HepG2 (cell line): ENCODE measurements around the gene DNMT1. TPM values are rescaled to one million over a fixed set of nuclear protein-coding genes. Genes with fewer than 3 reads are reported as not detected.

Experiments
- ATAC-seq: fragments of 200-7000 bp; cut with Tn5 transposase; 3 replicates; pipeline ENCODE4 v1.9.1; 2020; ENCODE audit warnings: mild to moderate bottlenecking, moderate library complexity
- BruUV-seq: library from RNA; stranded (reverse); fragments of 400-500 nt; replicated peaks from 2 replicates; lab custom pipeline; 2021; lab: Mats Ljungman, UMichigan
- CTCF ChIA-PET: fragments of 300-600 bp; formaldehyde crosslinking; extraction: SDS; loops from one replicate; lab custom pipeline; 2021; ENCODE audit warnings: low total read pairs, inconsistent platforms, low intra/inter-chr PET ratio; lab: Yijun Ruan, JAX
- POLR2A ChIA-PET: fragments of 350-600 bp; sonication (Branson Sonifier 250); formaldehyde crosslinking; loops from one replicate; lab custom pipeline; 2020; ENCODE audit warnings: antibody characterized with exemption, inconsistent platforms; lab: Yijun Ruan, JAX
- DNase-seq: peaks from one replicate; pipeline ENCODE4 v3.0.0-alpha.2; 2015; ENCODE audit warnings: low spot score
- FAIRE-seq: peaks from 3 replicates; lab custom pipeline; 2011; peaks lifted over from hg19 to GRCh38; lab: Jason Lieb, UNC
- H2AFZ ChIP-seq: one replicate; pipeline ENCODE4 v1.6.1; 2011; ENCODE audit warnings: low read length, inconsistent platforms
- H3K27ac ChIP-seq: fragments of 300-600 bp; 3 replicates; pipeline ENCODE4 v1.8.0; 2011; ENCODE audit warnings: mixed run types, mild to moderate bottlenecking, mixed read lengths, low read length, inconsistent platforms; ENCODE audit not compliant: insufficient read depth; ENCODE audit errors: extremely low read length
- H3K27me3 ChIP-seq, 2 experiments: fragments of 200-600 bp in 1 of 2; 2 replicates in 1 of 2; 3 replicates in 1 of 2; pipeline versions ENCODE4 v1.6.0 to v1.8.0; 2011; ENCODE audit warnings: low read length in 2 of 2, mild to moderate bottlenecking in 2 of 2, moderate library complexity in 2 of 2, inconsistent platforms in 1 of 2; ENCODE audit not compliant: insufficient read depth in 2 of 2, control insufficient read depth in 1 of 2
- H3K36me3 ChIP-seq, 2 experiments: fragments of 200-600 bp in 1 of 2; replicated peaks in 1 of 2; 2 replicates in 1 of 2; 3 replicates in 1 of 2; pipeline versions ENCODE4 v1.5.1 to v1.8.0; 2011; ENCODE audit warnings: low read length in 2 of 2, inconsistent platforms in 1 of 2; ENCODE audit not compliant: insufficient read depth in 2 of 2, control insufficient read depth in 1 of 2
- H3K4me1 ChIP-seq: 2 replicates; pipeline ENCODE4 v1.5.1; 2012; ENCODE audit warnings: low read length, inconsistent platforms; ENCODE audit not compliant: insufficient read depth
- H3K4me2 ChIP-seq: 2 replicates; pipeline ENCODE4 v1.6.0; 2011; ENCODE audit warnings: low read depth, low read length, inconsistent platforms
- H3K4me3 ChIP-seq, 3 experiments: fragments of 200-600 bp in 1 of 3; sonication (generic), shearing (Covaris generic) in 1 of 3; replicated peaks in 1 of 3; 2 replicates each; pipeline ENCODE4 v1.5.1; 2011 to 2016; ENCODE audit warnings: low read length in 3 of 3, inconsistent platforms in 2 of 3, low read depth in 2 of 3, mild to moderate bottlenecking in 2 of 3, control low read depth in 1 of 3, mixed read lengths in 1 of 3; ENCODE audit not compliant: insufficient read depth in 1 of 3
- H3K79me2 ChIP-seq: one replicate; pipeline ENCODE4 v1.6.1; 2011; ENCODE audit warnings: low read length, inconsistent platforms; ENCODE audit not compliant: insufficient read depth
- H3K9ac ChIP-seq: 2 replicates; pipeline ENCODE4 v1.6.0; 2011; ENCODE audit warnings: mild to moderate bottlenecking, low read depth, low read length, inconsistent platforms; ENCODE audit not compliant: insufficient read depth
- H3K9me3 ChIP-seq: 2 replicates; pipeline ENCODE4 v1.5.1; 2012; ENCODE audit warnings: mild to moderate bottlenecking, low read length
- H4K20me1 ChIP-seq: 2 replicates; pipeline ENCODE4 v1.6.0; 2011; ENCODE audit warnings: inconsistent platforms, mild to moderate bottlenecking, low read length, moderate library complexity; ENCODE audit not compliant: insufficient read depth
- ATAD3A ChIP-seq: sonication (generic); formaldehyde crosslinking; IDR thresholded peaks from 2 replicates; pipeline ENCODE4 v1.4.0; 2020; ENCODE audit warnings: missing genetic modification reagents
- CTCF ChIP-seq: sonication (generic); formaldehyde crosslinking; IDR thresholded peaks from 2 replicates; pipeline ENCODE4 v1.5.0; 2020; ENCODE audit warnings: mild to moderate bottlenecking, missing genetic modification reagents, moderate library complexity
- GRHL1 ChIP-seq: sonication (generic); formaldehyde crosslinking; conservative IDR thresholded peaks from 2 replicates; pipeline ENCODE4 v1.8.0; 2022; ENCODE audit warnings: missing genetic modification reagents
- IRF2 ChIP-seq: IDR thresholded peaks from 2 replicates; pipeline ENCODE4 v1.6.1; 2018; ENCODE audit warnings: missing genetic modification reagents, missing compliant biosample characterization
- RAD21 ChIP-seq: fragments of 450-650 bp; formaldehyde crosslinking; IDR thresholded peaks from 2 replicates; pipeline ENCODE4 v1.5.0; 2020; ENCODE audit warnings: mild to moderate bottlenecking
- SMC3 ChIP-seq: IDR thresholded peaks from 2 replicates; pipeline ENCODE4 v1.6.1; 2011; ENCODE audit warnings: low read length, improper control_type of control experiment
- STAG1 ChIP-seq: sonication (generic); formaldehyde crosslinking; IDR thresholded peaks from 2 replicates; pipeline ENCODE4 v1.4.0; 2020; ENCODE audit warnings: missing genetic modification reagents
- SYNCRIP ChIP-seq: fragments of 200-400 bp; formaldehyde crosslinking; IDR thresholded peaks from 2 replicates; pipeline ENCODE4 v1.6.1; 2018; ENCODE audit warnings: mild to moderate bottlenecking, low read depth, low read length; ENCODE audit not compliant: insufficient read depth
- TIGD3 ChIP-seq: sonication (generic); formaldehyde crosslinking; IDR thresholded peaks from 2 replicates; pipeline ENCODE4 v1.5.1; 2020; ENCODE audit warnings: mild to moderate bottlenecking, missing genetic modification reagents, borderline replicate concordance
- XRCC5 ChIP-seq: fragments of 200-400 bp; formaldehyde crosslinking; optimal IDR thresholded peaks from 2 replicates; pipeline ENCODE3; 2017; ENCODE audit warnings: mild to moderate bottlenecking, low read length
- ZBTB7B ChIP-seq: sonication (generic); formaldehyde crosslinking; IDR thresholded peaks from 2 replicates; pipeline ENCODE4 v1.4.0; 2020; ENCODE audit warnings: missing genetic modification reagents
- ZMYM3 ChIP-seq: sonication (generic); formaldehyde crosslinking; IDR thresholded peaks from 2 replicates; pipeline ENCODE4 v1.5.1; 2020; ENCODE audit warnings: mild to moderate bottlenecking, missing genetic modification reagents
- ZNF264 ChIP-seq: sonication (generic); formaldehyde crosslinking; IDR thresholded peaks from 2 replicates; pipeline ENCODE4 v1.4.0; 2020; ENCODE audit warnings: missing genetic modification reagents
- ZNF670 ChIP-seq: sonication (generic); formaldehyde crosslinking; IDR thresholded peaks from 2 replicates; pipeline ENCODE4 v1.8.0; 2022; ENCODE audit warnings: mild to moderate bottlenecking, missing genetic modification reagents, borderline replicate concordance
- WGBS: methylation state at CpG from one replicate; pipeline ENCODE4 v1.1.6; 2017; ENCODE audit warnings: low lambda C conversion rate; 5-methylcytosine and 5-hydroxymethylcytosine counted together
- in situ Hi-C: cut with HindIII; loops from 2 replicates; pipeline ENCODE4 v1.10.0; 2017; ENCODE audit warnings: low pct_unique_long_range_greater_than_20kb; ENCODE audit not compliant: extremely low pct_ligation_motif_present
- intact Hi-C: fragments of 100-400 bp; cut with micrococcal nuclease; formaldehyde crosslinking; loops from one replicate; pipeline ENCODE4 v1.10.0; 2022; ENCODE audit not compliant: unreplicated experiment
- polyA plus RNA-seq, 8 experiments: library from polyadenylated mRNA; depleted of rRNA in 3 of 8; stranded (reverse) in 7 of 8; unstranded in 1 of 8; fragments of >200 nt; fragmentation: Illumina TruSeq in 4 of 8; extraction: Trizol in 4 of 8; gene quantifications; 2 replicates each; pipeline versions ENCODE4 v1.2.1 to v1.2.3, GENCODE V29; 2011 to 2016; ENCODE audit warnings: low read depth in 4 of 8, missing spikeins in 1 of 8, mixed read lengths in 1 of 8; ENCODE audit not compliant: insufficient read depth in 1 of 8
- total RNA-seq, 5 experiments: library from RNA; depleted of rRNA; stranded (reverse); fragments of >200 nt; fragmentation: Illumina TruSeq; extraction: Trizol; gene quantifications; 2 replicates each; pipeline ENCODE4 v1.2.3, GENCODE V29; 2016; ENCODE audit warnings: low read depth in 1 of 5

DNMT1 gene
- total and polyA plus RNA-seq, 2 of the 13 experiments (the other 11 are each of a cell fraction or from before 2014, with no cell fraction given): 31.2 to 91.1 TPM

DNA sequence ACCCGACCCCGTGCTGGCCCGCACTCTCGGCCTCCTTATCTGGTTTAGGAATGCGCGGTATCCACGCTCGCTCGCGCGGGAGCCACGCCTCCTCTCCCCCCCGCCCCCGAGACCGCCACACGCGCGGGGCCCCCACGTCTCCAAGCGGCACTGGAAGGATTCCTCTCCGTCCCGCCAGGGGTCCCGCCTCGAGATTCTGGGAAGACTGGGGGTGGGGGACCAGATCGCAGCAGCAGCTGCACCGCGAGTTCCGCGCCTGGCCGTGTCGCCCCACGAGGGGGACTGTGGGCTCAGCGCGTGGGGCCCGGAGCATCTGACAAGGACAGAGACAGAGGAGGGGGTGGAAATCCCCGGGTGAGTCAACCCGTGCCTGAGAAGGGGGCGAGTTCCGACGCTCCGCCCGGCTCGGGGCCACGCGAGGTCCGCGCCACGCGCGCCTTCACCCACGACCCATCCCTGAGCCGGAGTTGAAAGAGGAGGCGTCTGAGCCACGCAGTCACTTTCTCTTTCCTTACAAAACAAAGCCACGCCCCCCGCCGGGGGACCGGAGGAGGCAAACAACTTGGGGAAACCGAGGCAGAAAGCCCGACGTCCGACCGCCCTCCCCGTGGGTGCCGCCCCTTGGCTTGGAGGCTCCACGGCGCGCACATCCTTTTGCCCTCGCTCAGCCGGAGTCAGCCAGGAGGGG, 35.6 kb upstream of the DNMT1 start (continued):
- TF ChIP-seq TIGD3 (CRISPR knock-in tag) (no peak), ATAD3A (no peak), ZNF264 (CRISPR knock-in tag) (no peak)

DNA sequence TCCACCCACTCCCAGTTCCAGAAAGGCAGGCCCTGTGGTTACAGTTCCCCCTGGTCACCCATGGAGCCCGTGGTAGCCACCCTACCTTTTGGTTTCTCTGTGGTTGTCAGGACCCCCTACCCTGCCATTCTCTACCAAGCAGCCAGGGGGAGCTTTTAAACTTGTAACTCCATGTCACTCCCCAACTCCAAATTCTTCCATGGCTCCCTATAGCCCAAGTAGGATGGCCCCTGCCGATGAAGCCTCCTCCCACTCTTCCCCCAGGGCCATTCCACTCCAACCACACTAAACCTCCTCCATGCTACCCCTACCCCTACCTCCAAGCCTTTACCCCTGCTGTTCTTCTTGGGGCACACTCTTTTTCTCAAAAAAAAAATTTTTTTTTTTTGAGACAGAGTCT, 34.2 kb upstream of the DNMT1 start:
- no peak overlapping the region for H3K9ac ChIP-seq
- TF ChIP-seq RAD21 (peak; percentile 30; the same call in 1 of the 2 replicates), ZNF670 (CRISPR knock-in tag) (no peak), GRHL1 (CRISPR knock-in tag) (no peak), SYNCRIP (no peak), STAG1 (peak; percentile 52), XRCC5 (peak; percentile 20), CTCF (CRISPR knock-in tag) (peak; percentile 61), SMC3 (peak; percentile 68; the same call in 1 of the 2 replicates), ZMYM3 (CRISPR knock-in tag) (0 out of 2 replicates have a peak, but pooled peaks have one; percentile 22), IRF2 (CRISPR knock-in tag) (no peak), ZBTB7B (CRISPR knock-in tag) (0 out of 2 replicates have a peak, but pooled peaks have one; percentile 26)
- intact Hi-C loops (no loop called here), in situ Hi-C loops (no loop called here)
- no peak overlapping the region for H3K4me3 ChIP-seq
- ChIA-PET CTCF (interaction anchor here (3.9 kb wide), 1 partner anchor 21 kb away, joined by 33 read pairs; no protein-coding TSS in a partner anchor), POLR2A (interaction anchor here (0.6 kb wide), 1 partner anchor 11 kb away, joined by 3 read pairs; no protein-coding TSS in a partner anchor)
- peaks cover 21% of the 10 kb centered on the region for H3K4me1 ChIP-seq
- peaks cover 2 to 11% of the 10 kb centered on the region in 2 experiments; a peak in 4 of 5 replicates for H3K27me3 ChIP-seq
- FAIRE-seq (no peak), DNase-seq (peak; percentile 48), ATAC-seq (peak; percentile 29)
- no peaks in the 10 kb centered on the region for H3K79me2 ChIP-seq
- no TSS peak for BruUV-seq
- H3K9me3 ChIP-seq: no peaks in the 10 kb centered on the region
- WGBS: 40% methylated on average over 1 of the region's 2 CpGs
- no peaks in the 10 kb centered on the region for H3K36me3 ChIP-seq
- no peak overlapping the region for H3K27ac ChIP-seq
- H2AFZ ChIP-seq: no peak overlapping the region
- H4K20me1 ChIP-seq: no peaks in the 10 kb centered on the region
- H3K4me2 ChIP-seq: no peak overlapping the region
